Hypothalamus (tissue), 51 donors: ENCODE results near the gene GNPTG.

Experiments used
- DNase-seq, 51 donors: peaks; one replicate each; lab custom pipeline; 2025; lab: John Stamatoyannopoulos, UW

Gene GNPTG

GRCh38 chr16:1351582-1352362, at the start of gene GNPTG, which contains the start of gene TSR3:
Gene GNPTG, plus strand, starts transcription at chr16:1351931. Its CDS starts 35 bp downstream, at chr16:1351966.
Gene TSR3, minus strand, starts transcription at chr16:1351878. Its CDS starts 74 bp downstream, at chr16:1351804.
- peak in 49 of 51 donors; percentile 12 to 84 (median 65) for DNase-seq

- DNase-seq = no peak
These were observed 45.9 kb upstream of the GNPTG start for GRCh38 chr16:1305823-1306222.

GRCh38 chr16:1306334-1306733, 45.4 kb upstream of the GNPTG start:
- no peak for DNase-seq

GRCh38 chr16:1308036-1308976, 43.4 kb upstream of the GNPTG start:
- no peak for DNase-seq

- peak; percentile 75 to 99 (median 96) for DNase-seq
These were observed 42.5 kb upstream of the GNPTG start, which contains the start of gene UBE2I for GRCh38 chr16:1308977-1309885. Gene UBE2I, plus strand, starts transcription at chr16:1309636. Its CDS starts 4,395 bp downstream, at chr16:1314031.

- peak in 6 of 51 donors; percentile 13 to 35 (median 21) for DNase-seq
These were observed 41.6 kb upstream of the GNPTG start for GRCh38 chr16:1309888-1310831.

GRCh38 chr16:1310832-1311200, 40.9 kb upstream of the GNPTG start:
- no peak for DNase-seq

- no peak for DNase-seq
These were observed 40.5 kb upstream of the GNPTG start for GRCh38 chr16:1311212-1311737.

- no peak for DNase-seq
These were observed 39.8 kb upstream of the GNPTG start for GRCh38 chr16:1311738-1312466.

GRCh38 chr16:1312467-1312816, 39.3 kb upstream of the GNPTG start:
- no peak for DNase-seq

GRCh38 chr16:1312903-1313302, 38.8 kb upstream of the GNPTG start:
- DNase-seq = no peak

GRCh38 chr16:1313721-1314369, 37.9 kb upstream of the GNPTG start:
- DNase-seq = no peak

- no peak for DNase-seq
These were observed 37.2 kb upstream of the GNPTG start for GRCh38 chr16:1314399-1315068.

GRCh38 chr16:1315081-1316032, 36.4 kb upstream of the GNPTG start:
- no peak for DNase-seq

GRCh38 chr16:1316033-1316405, 35.7 kb upstream of the GNPTG start:
- no peak for DNase-seq
